HG03432 (cell line): ENCODE data around the gene CASD1.

Experiments used
- ATAC-seq: cut with Tn5 transposase; IDR thresholded peaks from one replicate; pipeline ENCODE4 v1.9.1; 2021; ENCODE audit warnings: mild to moderate bottlenecking, moderate library complexity; ENCODE audit not compliant: unreplicated experiment

CASD1 gene

DNA sequence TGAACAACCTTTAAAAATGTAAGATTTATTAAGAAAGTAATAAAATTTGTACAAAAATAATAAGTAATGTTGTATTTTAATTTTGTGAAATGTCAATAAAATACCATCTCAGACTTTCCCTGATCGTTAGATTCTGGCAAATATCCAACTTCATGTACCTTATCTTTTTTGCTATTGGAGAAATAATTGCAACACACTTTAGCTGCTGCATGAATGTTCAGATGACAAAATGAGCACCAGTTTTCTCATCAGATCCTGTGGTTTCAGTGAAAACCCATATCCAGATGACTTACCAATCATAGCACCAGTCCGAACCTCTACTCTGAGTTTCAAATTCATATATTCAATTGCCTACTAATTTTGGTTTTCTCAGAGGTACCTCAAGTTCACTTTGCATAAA is 69.9 kb downstream of the CASD1 start:
- ATAC-seq = no peak

- no peak for ATAC-seq
Measured at GRCh38 chr7:94580601-94581000, 71.0 kb downstream of the CASD1 start.

- no peak for ATAC-seq
Measured at GRCh38 chr7:94584113-94584512, 74.5 kb downstream of the CASD1 start.

DNA sequence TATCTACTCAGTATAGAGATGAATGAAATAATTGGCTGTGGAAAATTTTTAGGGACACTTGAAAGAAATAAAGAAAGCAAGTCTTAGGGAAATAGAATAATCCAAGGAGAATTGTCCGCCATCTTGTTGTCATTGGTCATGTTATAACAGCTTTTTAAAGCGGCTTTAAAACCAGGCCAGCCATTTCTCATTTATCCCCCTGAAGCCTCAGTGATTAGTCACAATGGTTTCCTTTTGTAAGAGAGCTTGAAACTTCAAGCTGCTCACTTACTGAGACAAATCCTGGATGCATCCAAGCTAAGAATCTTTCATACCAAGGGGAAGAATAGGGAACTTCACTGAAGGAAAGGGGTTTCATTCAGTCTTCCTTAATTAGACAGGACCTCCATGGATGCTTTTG is 78.5 kb downstream of the CASD1 start:
- no peak for ATAC-seq

DNA sequence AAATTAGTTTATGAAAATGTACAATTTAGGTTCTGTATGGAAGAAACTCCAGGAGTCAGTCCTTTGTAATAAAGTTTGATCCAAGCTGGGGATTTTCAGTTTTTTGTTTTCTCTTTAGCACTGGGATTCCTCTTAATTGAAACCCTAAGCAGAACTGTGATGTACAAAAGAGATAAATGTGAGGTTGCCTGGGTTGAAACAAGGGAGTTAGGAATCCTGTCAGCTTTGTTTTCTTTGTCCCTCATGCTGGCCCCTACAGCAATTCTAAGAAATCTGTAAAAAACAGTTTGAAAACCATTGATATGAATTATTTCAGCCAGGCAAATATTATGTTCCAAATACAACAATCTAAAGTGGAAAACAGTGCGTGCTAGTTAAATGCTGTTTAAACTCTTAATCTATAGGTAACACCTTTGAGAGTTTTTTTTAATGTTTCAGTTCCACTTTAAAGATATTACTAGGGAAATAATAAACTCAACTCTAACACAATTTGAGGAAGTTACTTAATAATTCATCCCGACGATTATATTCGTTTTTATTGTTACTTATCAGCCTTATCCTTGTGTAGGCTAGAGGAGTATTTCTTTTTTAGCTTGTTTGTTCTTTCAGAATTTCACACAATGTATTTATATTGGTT is 81.0 kb downstream of the CASD1 start:
- ATAC-seq = peak; percentile 36

DNA sequence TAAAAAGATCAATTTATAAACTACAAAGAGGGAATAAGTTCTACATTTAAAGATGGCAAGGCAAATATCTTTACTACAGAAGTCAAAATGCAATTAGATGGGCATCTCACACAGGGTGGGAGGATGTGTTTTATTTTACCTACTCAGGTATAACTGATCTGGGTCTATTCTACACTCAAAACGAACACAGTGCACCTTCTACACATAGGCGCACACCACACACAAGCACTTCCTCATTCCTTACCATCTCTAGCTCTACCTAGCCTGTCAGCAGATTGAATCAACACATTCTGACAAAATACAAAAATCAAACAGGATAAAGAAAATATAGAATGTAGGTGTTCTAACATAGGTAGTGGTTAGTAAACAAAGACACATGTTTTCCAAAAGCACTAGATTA is 81.6 kb downstream of the CASD1 start:
- ATAC-seq = peak; percentile 82

GRCh38 chr7:94594882-94595281 is 85.3 kb downstream of the CASD1 start:
- ATAC-seq = no peak

DNA sequence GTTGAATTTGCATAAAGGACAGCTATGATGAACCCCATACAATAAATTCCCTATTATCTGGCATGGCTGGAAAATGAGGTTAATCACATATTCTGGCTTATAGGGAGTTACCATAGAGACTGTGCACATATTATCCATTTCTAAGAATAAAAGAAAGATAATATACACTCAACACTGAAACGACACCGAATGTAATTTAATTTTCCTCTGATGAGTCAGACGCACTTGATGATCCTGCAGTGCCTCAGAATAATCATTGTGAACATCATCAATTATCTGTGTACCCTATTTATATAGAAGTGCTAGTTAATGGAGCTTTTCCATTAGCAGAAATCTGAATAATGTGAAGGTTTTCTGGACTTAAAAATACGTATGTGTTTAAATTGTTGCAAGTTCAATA is 86.1 kb downstream of the CASD1 start:
- no peak for ATAC-seq

DNA sequence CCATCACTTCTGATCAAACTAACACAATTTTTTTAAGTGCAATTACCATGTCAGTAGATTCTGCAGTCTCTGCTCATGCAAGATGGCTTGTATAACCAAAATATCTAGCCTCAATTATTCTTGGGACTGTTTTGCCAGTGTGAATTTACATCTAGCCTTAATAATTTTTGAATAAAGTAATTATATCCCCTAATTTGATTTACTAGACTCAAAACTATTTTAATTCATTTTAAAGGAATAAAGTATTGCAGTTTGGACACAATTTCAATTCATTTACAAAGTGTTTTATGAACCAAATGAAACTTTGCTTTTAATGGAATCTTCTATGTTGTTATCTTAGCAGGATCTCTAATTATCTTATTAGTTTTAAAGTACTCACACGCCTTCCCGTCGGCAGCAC is 90.7 kb downstream of the CASD1 start:
- ATAC-seq = no peak

GRCh38 chr7:94602181-94602580 is 92.6 kb downstream of the CASD1 start:
- ATAC-seq = no peak

DNA sequence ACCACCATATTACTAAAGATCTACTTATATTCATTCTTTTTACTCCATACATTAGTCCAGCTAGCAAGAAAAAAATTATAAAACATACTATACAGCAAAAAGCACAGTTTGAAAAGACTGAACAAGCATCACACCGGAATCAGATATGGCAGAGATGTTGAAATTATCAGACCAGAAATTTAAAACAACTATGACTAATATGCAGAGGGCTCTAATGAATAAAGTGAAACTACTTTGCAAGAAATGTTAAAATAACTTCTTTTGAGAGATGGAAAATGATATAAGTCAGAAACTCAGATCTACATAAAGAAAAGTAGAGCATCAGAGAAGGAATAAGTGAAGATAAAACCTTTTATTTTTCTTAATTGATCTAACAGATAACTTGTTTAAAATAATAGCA is 95.4 kb downstream of the CASD1 start:
- ATAC-seq = peak; percentile 92
